CD8-positive, alpha-beta memory T cell (primary cell): Measurements from ENCODE around the gene PPP1R12C. TPM values are rescaled to one million over a fixed set of nuclear protein-coding genes. Genes with fewer than 3 reads are reported as not detected.

Experiments
- CTCF ChIA-PET: fragments of 350-600 bp; sonication (Branson Sonifier 250); formaldehyde crosslinking; loops from one replicate; lab custom pipeline; 2021; ENCODE audit warnings: antibody characterized with exemption; lab: Charles Lee
- POLR2A ChIA-PET: fragments of 350-600 bp; sonication (Branson Sonifier 250); formaldehyde crosslinking; loops from one replicate; lab custom pipeline; 2021; ENCODE audit warnings: antibody characterized with exemption; lab: Charles Lee
- DNase-seq, 5 donors: peaks; one replicate each; pipeline versions ENCODE4 v3.0.0 to v3.0.0-alpha.2; 2020 to 2022; ENCODE audit warnings: mixed read lengths in 1 of 5
- H3K27ac ChIP-seq: one replicate; pipeline ENCODE4 v1.7.0; 2013; ENCODE audit warnings: low read depth, mild to moderate bottlenecking, low read length, moderate library complexity
- H3K27me3 ChIP-seq: 2 replicates; pipeline ENCODE4 v1.7.0; 2013; ENCODE audit warnings: low read length, mild to moderate bottlenecking; ENCODE audit not compliant: insufficient read depth, poor library complexity, severe bottlenecking
- H3K36me3 ChIP-seq: 2 replicates; pipeline ENCODE4 v1.7.0; 2013; ENCODE audit warnings: mild to moderate bottlenecking, low read length, moderate library complexity; ENCODE audit not compliant: insufficient read depth
- H3K4me1 ChIP-seq: 2 replicates; pipeline ENCODE4 v1.7.0; 2013; ENCODE audit warnings: mild to moderate bottlenecking, low read length, moderate library complexity; ENCODE audit not compliant: insufficient read depth
- H3K4me3 ChIP-seq: 2 replicates; pipeline ENCODE4 v1.7.0; 2013; ENCODE audit warnings: mild to moderate bottlenecking, low read length
- H3K9me3 ChIP-seq: 2 replicates; pipeline ENCODE4 v1.7.0; 2013; ENCODE audit warnings: mild to moderate bottlenecking, low read length
- H3K27ac Mint-ChIP-seq, 8 donors: one replicate each; pipeline ENCODE4 v1.8.0; 2020 to 2021; ENCODE audit warnings: mixed read lengths in 8 of 8, mild to moderate bottlenecking in 6 of 8, inconsistent platforms in 3 of 8, moderate library complexity in 3 of 8
- H3K27me3 Mint-ChIP-seq, 2 donors: one replicate each; pipeline ENCODE4 v1.8.0; 2020 to 2021; ENCODE audit warnings: mixed read lengths in 2 of 2, mild to moderate bottlenecking in 1 of 2, moderate library complexity in 1 of 2
- H3K36me3 Mint-ChIP-seq, 3 donors: one replicate each; pipeline ENCODE4 v1.8.0; 2020 to 2021; ENCODE audit warnings: mixed read lengths in 3 of 3, inconsistent platforms in 1 of 3, mild to moderate bottlenecking in 1 of 3
- H3K4me1 Mint-ChIP-seq, 3 donors: one replicate each; pipeline ENCODE4 v1.8.0; 2020 to 2021; ENCODE audit warnings: mixed read lengths in 3 of 3, inconsistent platforms in 1 of 3, mild to moderate bottlenecking in 1 of 3
- H3K4me3 Mint-ChIP-seq, 7 donors: one replicate each; pipeline ENCODE4 v1.8.0; 2020 to 2021; ENCODE audit warnings: mixed read lengths in 7 of 7, mild to moderate bottlenecking in 6 of 7, moderate library complexity in 4 of 7, inconsistent platforms in 2 of 7
- H3K9me3 Mint-ChIP-seq, 5 donors: one replicate each; pipeline ENCODE4 v1.8.0; 2020 to 2022; ENCODE audit warnings: mixed read lengths in 5 of 5, mild to moderate bottlenecking in 3 of 5, moderate library complexity in 2 of 5, inconsistent platforms in 1 of 5
- polyA plus RNA-seq: library from polyadenylated mRNA; unstranded; fragments of 300-500 nt; fragmentation: Illumina TruSeq; gene quantifications from one replicate; pipeline ENCODE4 v1.2.3, GENCODE V29; 2021
- total RNA-seq, 2 experiments: library from RNA; stranded (reverse); gene quantifications; one replicate each; pipeline ENCODE4 v1.2.3, GENCODE V29; 2021

PPP1R12C gene
- total and polyA plus RNA-seq, 3 experiments from 2014 or later = 7.7 to 98.3 (median 95.4) TPM

DNA sequence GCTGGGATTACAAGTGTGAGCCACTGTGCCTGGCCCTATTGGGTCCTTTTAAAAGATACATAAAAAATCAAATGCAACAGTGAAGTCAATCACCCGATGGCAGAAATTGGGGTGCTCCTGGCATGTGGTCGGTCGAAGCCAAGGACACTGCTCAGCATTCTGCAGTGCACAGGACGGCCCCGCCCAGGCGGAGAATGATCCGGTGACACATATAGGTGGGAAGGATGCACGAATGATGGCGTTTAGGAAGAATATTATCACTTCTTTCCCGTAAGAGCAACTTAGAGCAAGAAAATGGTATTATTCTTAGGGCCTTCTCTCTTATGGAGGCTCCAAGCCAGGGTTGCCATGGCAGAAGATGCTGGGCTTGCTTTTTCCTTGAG lies 76.2 kb downstream of the PPP1R12C start:
- no peak overlapping the region for H3K27ac ChIP-seq
- H3K4me3 ChIP-seq = peak overlapping the region; percentile 26
- no peaks in the 10 kb centered on the region for H3K27me3 ChIP-seq
- H3K36me3 Mint-ChIP-seq = peaks cover 0 to 37% (median 2%) of the 10 kb centered on the region in 3 donors
- H3K9me3 Mint-ChIP-seq = no peaks in the 10 kb centered on the region
- H3K36me3 ChIP-seq = no peaks in the 10 kb centered on the region
- H3K4me1 Mint-ChIP-seq = peaks cover 18 to 24% (median 23%) of the 10 kb centered on the region in 3 donors
- ChIA-PET CTCF (no interaction called here), POLR2A (no interaction called here)
- no peaks in the 10 kb centered on the region for H3K9me3 ChIP-seq
- H3K4me3 Mint-ChIP-seq = peak overlapping the region in 2 of 7 donors; percentile 69 to 70
- no peak for DNase-seq
- H3K27me3 Mint-ChIP-seq = no peaks in the 10 kb centered on the region
- H3K27ac Mint-ChIP-seq = peak overlapping the region in 1 of 8 donors; percentile 60
- H3K4me1 ChIP-seq = peaks cover 17% of the 10 kb centered on the region

Other genes starting within 250 kb of the PPP1R12C start
- gene FCAR, start 243.4 kb downstream of the PPP1R12C start, total RNA-seq = not detected
- not detected for gene FCAR, start 243.4 kb downstream of the PPP1R12C start, polyA plus RNA-seq
- gene NCR1, start 211.5 kb downstream of the PPP1R12C start, total RNA-seq = under 1 TPM in 1 of 2 experiments, not detected in 1; 0.31 TPM
- 2.8 TPM for gene NCR1, start 211.5 kb downstream of the PPP1R12C start, polyA plus RNA-seq
- not detected for gene NLRP7, start 170.1 kb downstream of the PPP1R12C start, total RNA-seq
- gene NLRP7, start 170.1 kb downstream of the PPP1R12C start, polyA plus RNA-seq = not detected
- 10 to 100 TPM; 10.2 to 12.7 TPM for gene NLRP2, start 151.3 kb downstream of the PPP1R12C start, total RNA-seq
- gene NLRP2, start 151.3 kb downstream of the PPP1R12C start, polyA plus RNA-seq = 5.6 TPM
- gene GP6, start 79.4 kb downstream of the PPP1R12C start, total RNA-seq = not detected
- 0.21 TPM for gene GP6, start 79.4 kb downstream of the PPP1R12C start, polyA plus RNA-seq
- 10 to 100 TPM; 21.4 to 22.2 TPM for gene RDH13, start 54.5 kb downstream of the PPP1R12C start, total RNA-seq
- 15.8 TPM for gene RDH13, start 54.5 kb downstream of the PPP1R12C start, polyA plus RNA-seq
- under 1 TPM; 0.27 to 0.74 TPM for gene EPS8L1, start 41.8 kb downstream of the PPP1R12C start, total RNA-seq
- gene EPS8L1, start 41.8 kb downstream of the PPP1R12C start, polyA plus RNA-seq = 0.28 TPM
- gene TNNT1, start 31.6 kb upstream of the PPP1R12C start, total RNA-seq = not detected
- not detected for gene TNNT1, start 31.6 kb upstream of the PPP1R12C start, polyA plus RNA-seq
- not detected for gene TNNI3, start 40.1 kb upstream of the PPP1R12C start, total RNA-seq
- not detected for gene TNNI3, start 40.1 kb upstream of the PPP1R12C start, polyA plus RNA-seq
- under 1 TPM in 1 of 2 experiments, not detected in 1; 0.27 TPM for gene DNAAF3, start 49.0 kb upstream of the PPP1R12C start, total RNA-seq
- gene DNAAF3, start 49.0 kb upstream of the PPP1R12C start, polyA plus RNA-seq = not detected
- not detected for gene SYT5, start 62.7 kb upstream of the PPP1R12C start, total RNA-seq
- gene SYT5, start 62.7 kb upstream of the PPP1R12C start, polyA plus RNA-seq = 0.37 TPM
- not detected for gene PTPRH, start 91.9 kb upstream of the PPP1R12C start, total RNA-seq
- not detected for gene PTPRH, start 91.9 kb upstream of the PPP1R12C start, polyA plus RNA-seq
- gene TMEM86B, start 111.1 kb upstream of the PPP1R12C start, total RNA-seq = 10 to 100 TPM in 1 of 2 experiments, 1 to 10 TPM in 1; 8.5 to 10.3 TPM
- 2.9 TPM for gene TMEM86B, start 111.1 kb upstream of the PPP1R12C start, polyA plus RNA-seq
- gene PPP6R1, start 141.4 kb upstream of the PPP1R12C start, total RNA-seq = 100 to 1,000 TPM; 216 to 225 TPM
- gene PPP6R1, start 141.4 kb upstream of the PPP1R12C start, polyA plus RNA-seq = 143 TPM
- 10 to 100 TPM; 82.9 to 84.1 TPM for gene HSPBP1, start 162.5 kb upstream of the PPP1R12C start, total RNA-seq
- 46.4 TPM for gene HSPBP1, start 162.5 kb upstream of the PPP1R12C start, polyA plus RNA-seq
- gene BRSK1, start 166.4 kb upstream of the PPP1R12C start, total RNA-seq = 1 to 10 TPM; 4.1 to 5.7 TPM
- gene BRSK1, start 166.4 kb upstream of the PPP1R12C start, polyA plus RNA-seq = 0.82 TPM
- under 1 TPM in 1 of 2 experiments, not detected in 1; 0.53 TPM for gene TMEM150B, start 207.7 kb upstream of the PPP1R12C start, total RNA-seq
- gene TMEM150B, start 207.7 kb upstream of the PPP1R12C start, polyA plus RNA-seq = not detected
- 10 to 100 TPM; 14.6 to 15.0 TPM for gene KMT5C, start 222.2 kb upstream of the PPP1R12C start, total RNA-seq
- 1.6 TPM for gene KMT5C, start 222.2 kb upstream of the PPP1R12C start, polyA plus RNA-seq
- gene COX6B2, start 237.1 kb upstream of the PPP1R12C start, total RNA-seq = not detected
- not detected for gene COX6B2, start 237.1 kb upstream of the PPP1R12C start, polyA plus RNA-seq
- gene GARIN5B, start 245.6 kb upstream of the PPP1R12C start, total RNA-seq = not detected
- gene GARIN5B, start 245.6 kb upstream of the PPP1R12C start, polyA plus RNA-seq = not detected